DMS114 treated with DMSO at 0.1 percent for 48 hours (cell line): ENCODE results near the gene SAPCD2.

ENCODE experiments used
- DNase-seq: peaks from one replicate; lab custom pipeline; 2025; ENCODE audit not compliant: unreplicated experiment; lab: John Stamatoyannopoulos, UW

SAPCD2 gene

DNA sequence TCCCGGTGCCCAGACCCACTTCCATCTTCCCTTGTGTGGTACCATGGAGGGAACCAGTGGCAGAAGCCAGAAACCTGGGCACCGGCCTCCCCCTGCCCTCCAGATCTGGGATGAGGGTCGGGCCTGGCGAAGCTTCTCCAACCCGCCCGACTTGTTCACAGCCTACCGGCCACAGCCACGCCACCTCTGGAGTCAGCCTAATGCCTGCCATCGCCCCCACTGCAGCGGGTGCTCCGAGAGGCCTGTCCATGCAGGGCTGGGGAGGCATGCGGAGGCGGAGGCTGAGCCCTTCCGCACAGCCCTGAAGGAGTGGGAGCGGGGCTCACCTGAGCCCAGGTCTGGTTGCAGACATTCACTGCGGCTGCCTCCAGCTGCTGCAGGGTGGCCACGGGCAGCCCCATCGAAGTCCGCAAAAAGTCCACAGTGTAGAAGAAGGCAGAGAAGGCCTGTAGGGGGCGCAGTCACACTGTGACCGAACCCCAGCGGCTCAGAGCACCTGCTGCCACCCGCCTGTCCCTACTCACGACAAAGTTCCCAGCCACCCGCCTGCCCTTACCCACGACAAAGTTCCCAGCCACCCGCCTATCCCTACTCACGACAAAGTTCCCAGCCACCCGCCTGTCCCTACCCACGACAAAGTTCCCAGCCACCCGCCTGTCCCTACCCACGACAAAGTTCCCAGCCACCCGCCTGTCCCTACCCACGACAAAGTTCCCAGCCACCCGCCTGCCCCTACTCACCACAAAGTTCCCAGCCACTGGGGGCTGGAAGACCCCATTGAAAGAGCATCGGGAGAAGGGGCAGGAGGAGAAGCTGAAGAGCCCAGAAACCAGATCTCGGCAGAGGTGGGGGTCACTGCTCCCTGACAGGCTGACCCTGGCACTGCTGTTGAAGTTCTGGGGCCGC is 20.6 kb downstream of the SAPCD2 start:
- peak; percentile 7 for DNase-seq

- DNase-seq, result no peak
Measured at GRCh38 chr9:137048655-137049543, 21.5 kb downstream of the SAPCD2 start.

DNA sequence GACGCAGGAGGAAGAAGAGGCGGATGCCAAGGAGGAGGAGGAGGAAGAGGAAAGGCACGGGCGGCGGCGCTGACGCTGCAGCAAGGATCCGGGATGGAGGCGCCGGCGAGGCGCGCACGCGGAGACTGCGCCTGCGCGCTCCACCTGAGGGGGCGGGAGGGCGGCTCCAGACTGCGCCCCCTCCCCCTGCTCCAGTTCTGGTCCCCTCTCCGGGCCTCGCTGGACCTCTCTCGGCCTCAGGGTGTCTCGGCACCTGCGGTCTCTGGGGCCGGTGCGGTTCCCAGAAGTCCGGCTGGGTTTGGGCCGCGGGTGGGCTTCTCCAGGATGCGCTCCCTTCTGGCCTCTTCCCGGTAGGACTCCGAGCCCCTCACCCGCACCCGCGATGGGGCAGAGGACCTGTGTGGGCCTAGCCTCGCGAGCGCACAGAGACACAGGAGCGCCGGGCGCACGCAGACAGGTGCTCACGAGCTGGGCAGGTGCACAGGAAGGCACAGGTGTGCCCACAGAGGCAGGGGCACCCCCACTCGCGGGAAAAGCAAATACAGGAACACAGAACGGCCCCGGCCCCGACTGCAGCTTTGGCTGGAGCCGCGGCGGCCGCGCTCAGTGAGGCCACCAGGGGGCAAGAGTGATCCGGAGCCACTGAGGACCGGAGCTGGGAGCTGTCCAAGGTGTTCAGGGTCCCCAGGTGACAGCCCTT is 24.1 kb downstream of the SAPCD2 start, which contains the start of gene NPDC1:
TSS of gene NPDC1 (minus strand) at position 90 of the 700 bp plus-strand sequence. CDS start 188 bp downstream, outside the sequence.
- peak; percentile 46 for DNase-seq

DNA sequence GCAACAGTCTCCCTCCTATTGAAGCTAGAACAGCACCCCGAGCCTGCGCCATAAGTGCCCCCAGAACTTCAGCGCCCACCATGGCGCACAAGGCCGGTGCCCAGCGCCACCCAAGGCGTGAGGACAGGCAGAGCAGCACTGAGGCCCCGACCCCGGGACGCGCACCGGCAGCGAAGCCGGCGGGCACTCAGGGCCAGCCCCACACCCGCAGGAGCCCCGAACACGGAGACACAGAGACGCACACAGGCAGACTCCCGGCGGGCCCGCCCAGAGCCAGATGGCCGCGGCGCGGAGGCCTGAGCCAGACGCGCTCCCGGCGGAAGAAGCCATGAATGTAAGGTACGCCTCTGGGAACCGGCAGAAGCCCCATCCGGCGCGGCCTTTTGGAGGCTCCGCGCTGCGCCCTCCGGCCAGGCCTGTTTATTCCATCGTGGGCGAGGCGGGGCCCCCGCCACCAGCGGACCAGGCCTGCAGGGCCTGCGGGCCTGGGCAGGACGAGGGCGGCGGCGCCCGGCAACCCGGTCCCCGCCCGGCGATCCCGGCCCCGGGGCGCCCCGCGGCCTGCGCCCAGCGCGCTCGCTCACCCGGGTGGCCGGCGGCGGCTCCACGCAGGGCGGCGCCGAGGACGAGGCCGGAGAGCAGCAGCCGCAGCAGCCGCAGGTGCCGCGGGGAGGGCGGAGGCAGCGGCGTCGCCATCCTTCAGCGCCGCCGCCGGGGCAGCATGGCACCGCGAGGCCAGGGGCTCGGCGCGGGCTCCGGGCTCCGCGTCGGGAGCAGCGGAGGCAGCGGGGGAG is 24.9 kb downstream of the SAPCD2 start:
- no peak for DNase-seq

DNA sequence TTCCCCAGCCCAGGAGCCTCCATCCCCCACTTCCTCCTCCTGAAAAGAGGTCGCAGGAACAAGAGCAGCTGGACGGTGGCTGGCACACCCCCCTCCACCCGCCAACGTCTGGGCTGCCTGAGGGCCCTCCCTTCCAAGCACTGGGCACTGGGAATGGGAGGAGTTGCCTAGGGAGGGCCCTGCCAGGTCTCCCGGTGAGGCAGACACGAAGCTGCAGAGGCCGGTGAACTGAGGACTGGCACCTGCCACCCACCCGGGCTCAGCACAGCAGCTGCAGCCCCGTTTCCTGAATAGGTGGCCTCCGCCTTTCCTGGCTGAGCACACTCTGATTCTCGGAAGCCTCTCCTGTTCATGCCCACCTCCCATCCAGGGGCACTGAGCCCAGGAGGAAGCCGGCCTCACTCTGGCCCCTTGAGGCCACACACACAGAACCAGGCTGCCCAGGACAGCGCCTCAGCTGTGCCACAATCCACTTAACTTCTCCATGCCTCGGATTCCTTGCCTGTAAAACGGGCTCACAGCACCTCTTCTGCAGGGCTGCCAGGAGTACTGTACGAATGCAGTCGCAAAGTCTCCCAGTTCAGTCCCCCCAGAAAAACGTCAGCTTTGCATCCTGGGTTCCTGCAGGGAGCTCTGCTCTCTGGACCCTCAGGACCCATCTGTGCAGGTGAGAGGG is 25.7 kb downstream of the SAPCD2 start:
- no peak for DNase-seq

DNA sequence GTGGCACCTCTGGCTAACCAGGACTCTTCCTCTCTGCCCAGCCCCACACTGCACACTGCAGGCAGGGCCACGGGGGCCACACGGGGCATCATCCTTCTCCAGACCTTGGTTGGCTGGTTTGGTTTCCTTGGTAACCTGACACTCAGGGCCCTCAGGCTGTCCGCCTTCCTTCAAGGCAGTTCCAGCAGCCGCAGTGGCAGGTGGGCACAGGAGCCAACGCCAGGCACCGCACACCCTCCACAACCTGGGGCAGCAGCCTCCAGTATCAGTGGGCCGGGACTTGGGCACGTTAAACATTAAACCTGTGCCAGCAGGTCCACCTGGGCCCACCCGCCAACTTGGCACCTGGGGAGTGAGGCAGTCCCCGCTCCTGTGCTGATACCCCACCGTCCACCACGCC is 26.3 kb downstream of the SAPCD2 start:
- no peak for DNase-seq

- no peak for DNase-seq
Measured at GRCh38 chr9:137042751-137043727, 27.3 kb downstream of the SAPCD2 start.

GRCh38 chr9:137041124-137041523 is 29.2 kb downstream of the SAPCD2 start:
- no peak for DNase-seq

DNA sequence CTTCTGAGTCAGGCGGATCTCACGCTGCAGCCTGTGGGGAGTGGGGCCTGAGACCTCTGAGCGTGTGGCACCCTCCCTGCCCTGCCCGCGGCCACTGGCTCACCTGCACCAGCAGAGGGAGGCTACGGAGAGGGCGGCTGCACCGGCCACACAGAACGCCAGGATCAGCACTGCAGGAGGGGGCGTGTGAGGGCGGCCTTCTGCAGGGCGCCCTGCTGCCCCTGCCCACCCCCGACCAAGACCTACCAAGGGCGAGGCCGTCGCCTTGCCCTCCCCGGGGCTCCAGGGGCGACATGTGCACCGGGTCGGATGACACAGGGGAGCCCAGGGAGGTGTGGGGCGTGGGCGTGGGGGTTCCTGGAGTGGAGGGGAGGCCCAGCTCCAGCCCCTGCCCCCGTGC is 29.8 kb downstream of the SAPCD2 start:
- DNase-seq, result no peak

- DNase-seq, result no peak
Measured at GRCh38 chr9:137039611-137040366, 30.6 kb downstream of the SAPCD2 start.

DNA sequence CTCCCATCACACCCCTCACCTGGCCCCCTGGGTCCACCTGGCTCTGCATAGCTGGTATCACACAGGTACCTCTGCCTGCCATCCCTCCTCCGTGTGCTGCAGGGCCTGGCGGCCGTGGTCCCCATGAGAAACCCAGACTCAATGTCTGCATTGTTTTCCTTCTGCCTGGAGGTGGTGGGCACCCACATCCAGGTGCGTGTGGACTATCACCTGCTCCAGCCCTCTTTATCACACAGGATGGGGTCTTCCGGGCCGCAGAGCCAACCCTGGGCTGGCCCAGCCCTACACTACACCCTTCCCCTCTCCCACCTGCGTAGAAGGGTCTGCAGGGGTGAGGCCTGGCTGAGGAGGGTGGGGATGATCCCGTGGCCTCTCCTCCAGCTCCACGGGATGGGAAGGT is 31.4 kb downstream of the SAPCD2 start:
- no peak for DNase-seq

DNA sequence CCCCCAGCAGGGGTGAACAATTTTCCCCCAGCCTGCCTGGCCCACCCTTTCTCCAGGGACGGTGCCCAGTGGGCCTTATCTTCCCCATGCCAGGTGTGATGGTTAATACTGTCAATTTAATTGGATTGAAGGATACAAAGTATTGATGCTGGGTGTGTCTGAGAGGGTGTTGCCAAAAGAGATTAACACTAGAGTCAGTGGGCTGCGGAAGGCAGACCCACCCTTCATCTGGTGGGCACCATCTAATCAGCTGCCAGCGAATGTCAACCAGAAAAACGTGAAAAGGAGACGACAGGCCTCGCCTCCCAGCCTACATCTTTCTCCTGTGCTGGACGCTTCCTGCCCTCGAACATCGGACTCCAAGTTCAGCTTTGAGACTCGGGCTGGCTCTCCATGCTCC is 32.9 kb downstream of the SAPCD2 start:
- DNase-seq, result no peak

DNA sequence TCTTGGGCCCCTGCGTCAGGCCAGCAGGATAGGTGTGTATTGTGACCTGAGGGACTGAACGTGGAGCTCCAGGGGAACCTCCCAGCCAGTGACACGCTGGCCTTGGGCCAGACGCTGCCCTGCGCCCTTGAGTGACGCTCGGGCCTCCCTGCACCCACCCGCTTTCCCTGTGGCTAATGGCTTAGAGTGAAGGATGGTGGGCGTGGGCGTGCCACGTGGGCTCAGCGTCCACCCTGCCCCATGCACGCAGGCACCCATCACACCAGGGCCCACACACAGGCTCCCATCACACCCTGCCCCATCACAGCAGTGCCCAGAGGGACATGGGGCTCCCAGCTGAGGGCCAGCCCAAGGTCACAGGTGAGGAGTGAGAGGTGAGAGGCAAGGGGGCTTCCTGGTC is 33.3 kb downstream of the SAPCD2 start:
- no peak for DNase-seq

GRCh38 chr9:137035937-137036336 is 34.4 kb downstream of the SAPCD2 start:
- no peak for DNase-seq

DNA sequence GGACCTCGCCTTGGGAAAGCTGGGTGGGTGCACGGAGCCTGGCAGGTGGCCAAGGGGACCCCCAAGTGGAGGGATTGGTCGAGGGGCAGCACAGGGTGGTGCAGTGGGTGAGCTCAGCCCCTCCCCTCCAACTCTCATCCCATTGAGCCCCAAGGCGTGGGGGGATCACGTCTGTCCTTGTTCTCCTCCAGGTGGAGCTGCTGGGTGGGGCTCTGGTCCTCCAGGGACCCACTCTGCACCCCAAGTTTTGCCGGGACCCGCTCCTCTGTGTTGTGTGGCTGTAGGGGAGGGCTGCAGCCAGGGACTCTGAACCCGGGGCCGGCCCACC is 34.9 kb downstream of the SAPCD2 start:
- no peak for DNase-seq

DNA sequence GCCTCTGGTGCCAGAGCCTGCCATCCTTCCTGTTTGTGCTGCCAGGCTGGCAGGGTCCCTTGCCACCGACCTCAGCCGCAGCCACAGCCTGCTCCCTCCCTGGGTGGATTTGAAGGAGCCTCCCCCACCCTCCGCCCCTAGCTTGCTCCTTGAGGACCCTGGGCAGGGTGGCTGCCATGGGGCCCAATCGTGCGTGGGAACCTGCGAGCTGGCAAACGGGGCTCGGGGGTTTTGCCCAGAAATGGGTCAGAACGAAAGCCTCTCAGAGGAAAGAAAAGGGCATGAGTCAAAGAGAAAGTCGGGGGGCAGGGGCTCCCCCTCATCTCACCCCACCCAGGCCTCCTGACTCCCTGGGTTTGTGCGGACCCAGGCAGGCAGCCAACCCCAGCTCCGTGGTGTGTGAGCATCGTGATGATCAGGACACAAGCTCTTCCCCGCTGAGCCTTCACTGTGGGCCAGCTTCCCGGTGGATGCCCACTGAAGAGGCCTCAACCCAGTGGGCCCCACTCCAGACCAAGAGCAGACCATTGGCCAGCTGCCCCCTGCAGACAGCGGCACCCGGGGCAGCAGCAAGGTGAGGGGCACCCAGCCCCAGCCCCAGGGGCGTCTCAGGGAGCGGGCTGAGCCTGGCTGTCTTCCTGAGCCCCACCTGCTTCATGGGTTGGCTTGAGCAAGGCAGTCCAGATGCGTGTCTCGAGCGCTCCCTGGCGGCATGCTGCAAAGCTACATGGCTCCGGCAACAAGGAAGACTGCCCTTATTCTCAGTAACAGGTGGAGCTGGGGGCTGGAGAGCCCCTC is 35.4 kb downstream of the SAPCD2 start:
- DNase-seq, result peak; percentile 52

DNA sequence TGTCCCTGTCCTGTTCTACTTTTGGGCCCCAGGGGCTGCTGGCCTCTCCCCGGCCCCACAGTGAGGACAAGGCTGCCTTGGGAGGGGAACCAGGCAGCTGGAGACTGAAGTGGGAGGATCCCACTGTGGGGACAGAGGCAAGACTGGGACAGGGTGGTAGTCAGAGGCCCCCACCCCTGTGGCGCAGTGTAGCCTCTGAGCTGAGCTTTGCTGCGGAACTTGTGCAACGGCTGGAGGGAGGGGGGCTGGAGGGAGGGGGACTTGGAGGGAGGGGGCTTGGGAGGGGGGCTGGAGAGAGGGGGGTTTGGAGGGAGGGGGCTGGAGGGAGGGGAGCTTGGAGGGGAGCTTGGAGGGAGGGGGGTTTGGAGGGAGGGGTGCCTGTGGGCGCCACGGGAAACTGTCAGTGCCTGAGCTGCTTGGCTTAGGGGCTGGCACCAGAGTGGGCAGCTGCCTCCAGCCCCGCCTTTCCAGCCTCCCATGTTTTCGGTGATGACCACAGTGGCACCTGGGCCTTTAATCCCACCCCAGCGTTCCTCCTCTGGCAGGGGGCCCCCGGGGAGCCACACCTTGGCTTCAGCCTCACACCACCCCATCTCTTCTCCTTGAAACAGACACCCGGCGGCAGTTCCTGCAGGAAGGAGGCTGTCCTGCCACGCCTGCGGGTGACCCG is 36.2 kb downstream of the SAPCD2 start:
- DNase-seq, result no peak
